K562 (cell line): Measurements from ENCODE around the gene CYB5D1. TPM values are rescaled to one million over a fixed set of nuclear protein-coding genes. Genes with fewer than 3 reads are reported as not detected.

Experiments used
- ATAC-seq: fragments of 200-7000 bp; cut with Tn5 transposase; 3 replicates; pipeline ENCODE4 v1.9.1; 2020; ENCODE audit warnings: moderate library complexity
- BruUV-seq: library from RNA; stranded (reverse); fragments of 400-500 nt; replicated peaks from 2 replicates; lab custom pipeline; 2021; lab: Mats Ljungman, UMichigan
- CTCF ChIA-PET: fragments of 300-600 bp; formaldehyde crosslinking; extraction: SDS; loops from one replicate; lab custom pipeline; 2021; ENCODE audit warnings: low intra/inter-chr PET ratio; lab: Yijun Ruan, JAX
- POLR2A ChIA-PET: fragments of 300-600, 350-650 bp; sonication (Branson Sonifier 250); formaldehyde crosslinking; extraction: SDS; loops from one replicate; lab custom pipeline; 2021; ENCODE audit warnings: antibody characterized with exemption, inconsistent platforms; lab: Yijun Ruan, JAX
- DNase-seq, 4 experiments: peaks; one replicate each; pipeline versions ENCODE4 v3.0.0 to v3.0.0-alpha.2; 2011 to 2018; ENCODE audit warnings: low spot score in 3 of 4, mixed read lengths in 3 of 4; ENCODE audit errors: extremely low read depth in 1 of 4
- FAIRE-seq: peaks from 2 replicates; lab custom pipeline; 2011; peaks lifted over from hg19 to GRCh38; lab: Jason Lieb, UNC
- H2AFZ ChIP-seq: 2 replicates; pipeline ENCODE4 v1.6.0; 2011; ENCODE audit warnings: low read depth, low read length, control low read depth, inconsistent platforms
- H3K27ac ChIP-seq: fragments of 200-600 bp; 3 replicates; pipeline ENCODE4 v1.8.0; 2011; ENCODE audit warnings: low read depth, mild to moderate bottlenecking, control low read depth, inconsistent platforms, low read length, moderate library complexity, mixed read lengths; ENCODE audit errors: extremely low read depth
- H3K27me3 ChIP-seq, 2 experiments: fragments of 300-600 bp in 1 of 2; 2 replicates in 1 of 2; 3 replicates in 1 of 2; pipeline versions ENCODE4 v1.6.0 to v1.8.0; 2011; ENCODE audit warnings: inconsistent platforms in 2 of 2, low read length in 2 of 2, mild to moderate bottlenecking in 1 of 2, mixed read lengths in 1 of 2, moderate library complexity in 1 of 2; ENCODE audit not compliant: control insufficient read depth in 2 of 2, insufficient read depth in 2 of 2
- H3K36me3 ChIP-seq: fragments of 300-600 bp; 3 replicates; pipeline ENCODE4 v1.8.0; 2011; ENCODE audit warnings: mild to moderate bottlenecking, low read length, inconsistent platforms; ENCODE audit not compliant: control insufficient read depth, insufficient read depth
- H3K4me1 ChIP-seq, 2 experiments: fragments of 200-600 bp in 1 of 2; replicated peaks in 1 of 2; 2 replicates in 1 of 2; 3 replicates in 1 of 2; pipeline versions ENCODE4 v1.5.1 to v1.8.0; 2011; ENCODE audit warnings: inconsistent platforms in 2 of 2, low read length in 2 of 2, mild to moderate bottlenecking in 1 of 2, mixed read lengths in 1 of 2, moderate library complexity in 1 of 2; ENCODE audit not compliant: control insufficient read depth in 2 of 2, insufficient read depth in 2 of 2
- H3K4me2 ChIP-seq: 2 replicates; pipeline ENCODE4 v1.6.1; 2011; ENCODE audit warnings: low read length, control low read depth, inconsistent platforms, mixed read lengths; ENCODE audit not compliant: insufficient read depth
- H3K4me3 ChIP-seq: fragments of 200-600 bp; sonication (generic), shearing (Covaris generic); 2 replicates; pipeline ENCODE4 v1.5.1; 2016; ENCODE audit warnings: control low read depth, inconsistent platforms
- H3K79me2 ChIP-seq: fragments of 200-600 bp; 3 replicates; pipeline ENCODE4 v1.8.0; 2011; ENCODE audit warnings: low read length, inconsistent platforms; ENCODE audit not compliant: control insufficient read depth, insufficient read depth
- H3K9ac ChIP-seq, 2 experiments: 2 replicates each; pipeline versions ENCODE4 v1.6.0 to v1.6.1; 2011; ENCODE audit warnings: low read depth in 2 of 2, low read length in 2 of 2, control low read depth in 1 of 2, inconsistent platforms in 1 of 2, mild to moderate bottlenecking in 1 of 2, mixed read lengths in 1 of 2; ENCODE audit not compliant: insufficient read depth in 1 of 2
- H3K9me1 ChIP-seq: one replicate; pipeline ENCODE4 v1.6.0; 2011; ENCODE audit warnings: inconsistent platforms, mild to moderate bottlenecking, low read length, moderate library complexity; ENCODE audit not compliant: control insufficient read depth, insufficient read depth
- H3K9me3 ChIP-seq: replicated peaks from 2 replicates; pipeline ENCODE4 v1.5.1; 2011; ENCODE audit warnings: low read depth, low read length, inconsistent platforms; ENCODE audit not compliant: control insufficient read depth, insufficient read depth
- H4K20me1 ChIP-seq: replicated peaks from 2 replicates; pipeline ENCODE4 v1.6.1; 2011; ENCODE audit warnings: low read length, inconsistent platforms, mixed read lengths; ENCODE audit not compliant: control insufficient read depth, insufficient read depth
- ATF1 ChIP-seq, 2 experiments: fragments of 450-650 bp in 1 of 2; IDR thresholded peaks; 2 replicates each; pipeline ENCODE4 v1.6.1; 2016; ENCODE audit warnings: missing compliant biosample characterization in 1 of 2, missing genetic modification characterization in 1 of 2
- ATF6 ChIP-seq: sonication (generic); formaldehyde crosslinking; IDR thresholded peaks from 2 replicates; pipeline ENCODE4 v1.4.0; 2020; ENCODE audit warnings: mild to moderate bottlenecking, missing genetic modification reagents
- CTCF ChIP-seq, 3 experiments: IDR thresholded peaks in 2 of 3; conservative IDR thresholded peaks in 1 of 3; 2 replicates each; pipeline ENCODE4 v1.5.1; 2011 to 2012; ENCODE audit warnings: low read length in 3 of 3, mild to moderate bottlenecking in 3 of 3, control low read depth in 2 of 3, improper control_type of control experiment in 1 of 3, inconsistent platforms in 1 of 3, low read depth in 1 of 3, mixed read lengths in 1 of 3, moderate library complexity in 1 of 3; ENCODE audit not compliant: insufficient read depth in 2 of 3
- ETS2 ChIP-seq: IDR thresholded peaks from 2 replicates; pipeline ENCODE4 v1.6.1; 2016; ENCODE audit warnings: borderline replicate concordance, missing genetic modification characterization, mild to moderate bottlenecking, moderate library complexity, missing compliant biosample characterization; ENCODE audit not compliant: poor library complexity, severe bottlenecking
- HNRNPUL1 ChIP-seq: fragments of 200-400 bp; formaldehyde crosslinking; IDR thresholded peaks from 2 replicates; pipeline ENCODE4 v1.6.1; 2017; ENCODE audit warnings: low read length
- NFYB ChIP-seq: IDR thresholded peaks from 2 replicates; pipeline ENCODE4 v1.6.1; 2011; ENCODE audit warnings: mild to moderate bottlenecking, moderate library complexity; ENCODE audit not compliant: insufficient read length; ENCODE audit errors: extremely low read depth
- RBM34 ChIP-seq: fragments of 200-400 bp; formaldehyde crosslinking; IDR thresholded peaks from 2 replicates; pipeline ENCODE4 v1.6.1; 2018; ENCODE audit warnings: low read length, borderline replicate concordance; ENCODE audit not compliant: insufficient read depth
- SREBF2 ChIP-seq: sonication (generic); formaldehyde crosslinking; IDR thresholded peaks from 2 replicates; pipeline ENCODE4 v1.4.0; 2020; ENCODE audit warnings: mild to moderate bottlenecking, missing genetic modification reagents
- U2AF2 ChIP-seq: fragments of 200-400 bp; formaldehyde crosslinking; optimal IDR thresholded peaks from 2 replicates; pipeline ENCODE3; 2017; ENCODE audit warnings: low read depth, mild to moderate bottlenecking, low read length
- ZNF57 ChIP-seq: fragments of 450-650 bp; formaldehyde crosslinking; IDR thresholded peaks from 2 replicates; pipeline ENCODE4 v1.4.0; 2020; ENCODE audit warnings: mild to moderate bottlenecking, moderate library complexity
- WGBS: fragments of 100-300 bp; shearing (Covaris generic); methylation state at CpG from one replicate; pipeline ENCODE4 v1.1.6; 2016; ENCODE audit warnings: low coverage, mixed read lengths; ENCODE audit not compliant: insufficient coverage; ENCODE audit errors: missing lambda C conversion rate; 5-methylcytosine and 5-hydroxymethylcytosine counted together
- in situ Hi-C: fragments of 300-500 bp; cut with MboI; formaldehyde crosslinking; loops from 4 replicates; pipeline ENCODE4 v1.15.0; 2018; ENCODE audit warnings: inconsistent platforms, mixed read lengths
- intact Hi-C: fragments of 100-400 bp; cut with micrococcal nuclease; formaldehyde crosslinking; loops from 2 replicates; pipeline ENCODE4 v1.14.2; 2022
- polyA plus RNA-seq, 8 experiments: library from polyadenylated mRNA; depleted of rRNA in 4 of 8; stranded (reverse) in 5 of 8; unstranded in 3 of 8; fragments of >200 nt; fragmentation: Nextera tagmentation in 2 of 8; fragmentation: Illumina TruSeq in 1 of 8; extraction: Ambion mirVana in 2 of 8; extraction: Trizol in 1 of 8; gene quantifications; 2 replicates each; pipeline versions ENCODE4 v1.2.1 to v1.2.3, GENCODE V29; 2011 to 2014; ENCODE audit warnings: inconsistent platforms in 1 of 8, missing spikeins in 1 of 8
- total RNA-seq, 7 experiments: library from RNA; depleted of rRNA in 6 of 7; stranded (reverse); fragments of >200 nt in 6 of 7; fragmentation: Illumina TruSeq in 2 of 7; extraction: Trizol in 2 of 7; gene quantifications; 2 replicates each; pipeline versions ENCODE4 v1.2.1 to v1.2.3, GENCODE V29; 2011 to 2021; ENCODE audit warnings: low replicate concordance in 1 of 7
- TF ChIP-seq, protein P1 (sequence below): fragments of 250-450 bp; sonication (Bioruptor Pico); IDR thresholded peaks from 2 replicates; pipeline ENCODE4 v1.4.0; 2020; ENCODE audit warnings: mild to moderate bottlenecking, moderate library complexity, borderline replicate concordance
- TF ChIP-seq, protein P2 (sequence below), 2 experiments: fragments of 200-800 bp in 1 of 2; sonication (Bioruptor generic) in 1 of 2; sonication (generic) in 1 of 2; formaldehyde crosslinking in 1 of 2; IDR thresholded peaks in 1 of 2; conservative IDR thresholded peaks in 1 of 2; 2 replicates each; pipeline versions ENCODE4 v1.5.0 to v1.6.1; 2016 to 2020; ENCODE audit warnings: missing compliant biosample characterization in 1 of 2, missing genetic modification characterization in 1 of 2, missing genetic modification reagents in 1 of 2

The CYB5D1 gene
- total and polyA plus RNA-seq, 9 of the 15 experiments (the other 6 are each of a cell fraction or from before 2014, with no cell fraction given): 2.4 to 7.9 (median 5.7) TPM

- no peak for FAIRE-seq
Measured at GRCh38 chr17:7817643-7817964, 40.2 kb upstream of the CYB5D1 start.

More at GRCh38 chr17:7817643-7817964, 40.2 kb upstream of the CYB5D1 start:
- Histone ChIP-seq H3K4me2 (no peak overlapping the region), H3K79me2 (no peaks in the 10 kb centered on the region)
- TF ChIP-seq ETS2 (tag) (no peak), RBM34 (no peak), ATF6 (CRISPR knock-in tag) (no peak), ZNF57 (no peak), HNRNPUL1 (no peak), U2AF2 (no peak), NFYB (no peak), SREBF2 (CRISPR knock-in tag) (no peak), CTCF (IDR thresholded peaks at IDR 0.05 in 2 of 3, conservative IDR thresholded peaks at IDR 0.05 in 1 of 3; ENCODE audit: insufficient read depth in 2 of 3, low read depth in 1 of 3, low read length in 3 of 3) (no peak), ATF1 (CRISPR knock-in tag; IDR thresholded peaks at IDR 0.05) (no peak), ATF1 (tag; IDR thresholded peaks at IDR 0.05) (no peak)
- TF ChIP-seq, protein P1, sequence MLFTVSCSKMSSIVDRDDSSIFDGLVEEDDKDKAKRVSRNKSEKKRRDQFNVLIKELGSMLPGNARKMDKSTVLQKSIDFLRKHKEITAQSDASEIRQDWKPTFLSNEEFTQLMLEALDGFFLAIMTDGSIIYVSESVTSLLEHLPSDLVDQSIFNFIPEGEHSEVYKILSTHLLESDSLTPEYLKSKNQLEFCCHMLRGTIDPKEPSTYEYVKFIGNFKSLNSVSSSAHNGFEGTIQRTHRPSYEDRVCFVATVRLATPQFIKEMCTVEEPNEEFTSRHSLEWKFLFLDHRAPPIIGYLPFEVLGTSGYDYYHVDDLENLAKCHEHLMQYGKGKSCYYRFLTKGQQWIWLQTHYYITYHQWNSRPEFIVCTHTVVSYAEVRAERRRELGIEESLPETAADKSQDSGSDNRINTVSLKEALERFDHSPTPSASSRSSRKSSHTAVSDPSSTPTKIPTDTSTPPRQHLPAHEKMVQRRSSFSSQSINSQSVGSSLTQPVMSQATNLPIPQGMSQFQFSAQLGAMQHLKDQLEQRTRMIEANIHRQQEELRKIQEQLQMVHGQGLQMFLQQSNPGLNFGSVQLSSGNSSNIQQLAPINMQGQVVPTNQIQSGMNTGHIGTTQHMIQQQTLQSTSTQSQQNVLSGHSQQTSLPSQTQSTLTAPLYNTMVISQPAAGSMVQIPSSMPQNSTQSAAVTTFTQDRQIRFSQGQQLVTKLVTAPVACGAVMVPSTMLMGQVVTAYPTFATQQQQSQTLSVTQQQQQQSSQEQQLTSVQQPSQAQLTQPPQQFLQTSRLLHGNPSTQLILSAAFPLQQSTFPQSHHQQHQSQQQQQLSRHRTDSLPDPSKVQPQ (CRISPR knock-in tag): no peak
- TF ChIP-seq, protein P2, sequence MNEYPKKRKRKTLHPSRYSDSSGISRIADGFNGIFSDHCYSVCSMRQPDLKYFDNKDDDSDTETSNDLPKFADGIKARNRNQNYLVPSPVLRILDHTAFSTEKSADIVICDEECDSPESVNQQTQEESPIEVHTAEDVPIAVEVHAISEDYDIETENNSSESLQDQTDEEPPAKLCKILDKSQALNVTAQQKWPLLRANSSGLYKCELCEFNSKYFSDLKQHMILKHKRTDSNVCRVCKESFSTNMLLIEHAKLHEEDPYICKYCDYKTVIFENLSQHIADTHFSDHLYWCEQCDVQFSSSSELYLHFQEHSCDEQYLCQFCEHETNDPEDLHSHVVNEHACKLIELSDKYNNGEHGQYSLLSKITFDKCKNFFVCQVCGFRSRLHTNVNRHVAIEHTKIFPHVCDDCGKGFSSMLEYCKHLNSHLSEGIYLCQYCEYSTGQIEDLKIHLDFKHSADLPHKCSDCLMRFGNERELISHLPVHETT (CRISPR knock-in tag; conservative IDR thresholded peaks at IDR 0.05 in 1 of 2, IDR thresholded peaks at IDR 0.05 in 1 of 2): no peak
- TF ChIP-seq, all 486 proteins: peak for 0
- Histone ChIP-seq H3K4me1 (no peaks in the 10 kb centered on the region; a peak in 1 of 5 replicates), H3K9ac (no peak overlapping the region), H3K36me3 (no peaks in the 10 kb centered on the region), H4K20me1 (no peaks in the 10 kb centered on the region; the same call in 1 of the 2 replicates), H3K9me3 (no peaks in the 10 kb centered on the region), H3K4me3 (no peak overlapping the region), H3K9me1 (no peaks in the 10 kb centered on the region), H3K27ac (no peak overlapping the region), H2AFZ (no peak overlapping the region), H3K27me3 (peaks cover 15 to 61% of the 10 kb centered on the region in 2 experiments)
- ChIA-PET CTCF (no interaction called here), POLR2A (no interaction called here)
- intact Hi-C loops: no loop called here
- no TSS peak for BruUV-seq
- ATAC-seq: no peak
- no peak for DNase-seq
- in situ Hi-C loops: no loop called here
- 12% methylated on average over 6 of the region's 9 CpGs for WGBS
